ENCODE measurements around the gene ZYX. TPM values are rescaled to one million over a fixed set of nuclear protein-coding genes. Genes with fewer than 3 reads are reported as not detected.

ZYX gene
- total and polyA plus RNA-seq, 2 donors (not counting 1 experiment from before 2014, with no cell fraction given) = 33.5 to 85.6 TPM

DNA sequence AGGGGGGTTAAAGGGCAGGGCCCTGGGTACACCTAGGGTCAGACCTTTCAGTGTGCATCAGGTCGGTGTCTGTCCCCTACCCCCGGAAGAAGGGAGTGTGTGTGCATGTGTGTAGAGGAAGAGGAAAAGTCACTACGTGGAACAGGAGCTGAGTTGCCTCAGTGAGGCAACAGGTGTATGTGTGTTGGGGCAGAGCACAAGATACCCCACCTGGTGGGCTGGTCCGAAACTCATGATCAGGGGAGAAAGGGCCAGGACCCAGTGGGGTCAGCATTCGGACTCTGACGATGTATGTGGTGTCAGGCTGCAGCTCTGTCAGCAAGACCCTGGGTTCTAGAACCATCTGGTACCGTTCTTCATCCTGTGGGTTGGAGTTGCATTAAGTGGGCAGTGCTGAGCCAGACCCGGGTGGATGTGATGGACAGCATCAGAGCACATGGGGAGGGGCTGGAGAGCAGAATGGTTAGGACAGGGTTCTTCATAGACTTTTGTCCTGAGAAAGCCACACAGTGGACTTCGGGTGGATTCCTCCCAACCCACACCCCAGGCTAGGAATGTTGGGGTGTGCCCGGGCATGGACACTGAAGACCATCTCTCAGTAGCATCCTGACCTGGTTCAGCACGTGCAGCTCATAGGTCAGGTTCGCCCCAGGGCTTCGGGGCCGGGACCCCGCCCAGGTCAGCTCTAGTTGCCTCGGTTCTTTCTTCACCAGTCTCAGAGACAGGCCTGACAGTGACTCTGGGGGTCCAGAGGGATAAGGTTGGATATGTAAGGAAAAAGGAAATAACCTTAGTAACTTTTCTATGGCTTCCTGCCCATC, 16.8 kb downstream of the ZYX start:
- no peak overlapping the region for H3K27ac ChIP-seq (ENCODE audit: insufficient read depth, low read length)
- H3K36me3 ChIP-seq (ENCODE audit: control insufficient read depth, insufficient read depth, low read length) = peaks cover 4% of the 10 kb centered on the region
- no peak overlapping the region for H3K4me2 ChIP-seq (ENCODE audit: extremely low read depth, insufficient read depth, low read length)
- H3K4me3 ChIP-seq (replicated peaks in 1 of 4; ENCODE audit: control extremely low read depth in 1 of 4, insufficient read depth in 1 of 4, low read depth in 3 of 4, low read length in 4 of 4) = no peak overlapping the region
- no peak overlapping the region for H3K9ac ChIP-seq (ENCODE audit: insufficient read depth, low read length)
- no peaks in the 10 kb centered on the region for H4K20me1 ChIP-seq (ENCODE audit: control insufficient read depth, extremely low read depth, insufficient read depth, low read length)
- no peak for DNase-seq (ENCODE audit: low read depth in 2 of 2)
- no peak overlapping the region for H2AFZ ChIP-seq (ENCODE audit: low read length)
- no peaks in the 10 kb centered on the region for H3K27me3 ChIP-seq (ENCODE audit: control insufficient read depth, insufficient read depth, low read length)
- H3K79me2 ChIP-seq (ENCODE audit: control insufficient read depth, insufficient read depth, low read length) = no peaks in the 10 kb centered on the region
- TF ChIP-seq, protein P1, sequence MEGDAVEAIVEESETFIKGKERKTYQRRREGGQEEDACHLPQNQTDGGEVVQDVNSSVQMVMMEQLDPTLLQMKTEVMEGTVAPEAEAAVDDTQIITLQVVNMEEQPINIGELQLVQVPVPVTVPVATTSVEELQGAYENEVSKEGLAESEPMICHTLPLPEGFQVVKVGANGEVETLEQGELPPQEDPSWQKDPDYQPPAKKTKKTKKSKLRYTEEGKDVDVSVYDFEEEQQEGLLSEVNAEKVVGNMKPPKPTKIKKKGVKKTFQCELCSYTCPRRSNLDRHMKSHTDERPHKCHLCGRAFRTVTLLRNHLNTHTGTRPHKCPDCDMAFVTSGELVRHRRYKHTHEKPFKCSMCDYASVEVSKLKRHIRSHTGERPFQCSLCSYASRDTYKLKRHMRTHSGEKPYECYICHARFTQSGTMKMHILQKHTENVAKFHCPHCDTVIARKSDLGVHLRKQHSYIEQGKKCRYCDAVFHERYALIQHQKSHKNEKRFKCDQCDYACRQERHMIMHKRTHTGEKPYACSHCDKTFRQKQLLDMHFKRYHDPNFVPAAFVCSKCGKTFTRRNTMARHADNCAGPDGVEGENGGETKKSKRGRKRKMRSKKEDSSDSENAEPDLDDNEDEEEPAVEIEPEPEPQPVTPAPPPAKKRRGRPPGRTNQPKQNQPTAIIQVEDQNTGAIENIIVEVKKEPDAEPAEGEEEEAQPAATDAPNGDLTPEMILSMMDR (conservative IDR thresholded peaks at IDR 0.05 in 1 of 2, IDR thresholded peaks at IDR 0.05 in 1 of 2; ENCODE audit: low read depth in 1 of 2, low read length in 2 of 2) = no peak
- TF ChIP-seq EZH2 (IDR thresholded peaks at IDR 0.05; ENCODE audit: low read length, missing control alignments) = no peak
- H3K4me1 ChIP-seq (ENCODE audit: control insufficient read depth, extremely low read depth, insufficient read depth, low read length) = peaks cover 5% of the 10 kb centered on the region
- H3K9me3 ChIP-seq (ENCODE audit: control insufficient read depth, insufficient read depth, low read depth, low read length) = no peaks in the 10 kb centered on the region

DNA sequence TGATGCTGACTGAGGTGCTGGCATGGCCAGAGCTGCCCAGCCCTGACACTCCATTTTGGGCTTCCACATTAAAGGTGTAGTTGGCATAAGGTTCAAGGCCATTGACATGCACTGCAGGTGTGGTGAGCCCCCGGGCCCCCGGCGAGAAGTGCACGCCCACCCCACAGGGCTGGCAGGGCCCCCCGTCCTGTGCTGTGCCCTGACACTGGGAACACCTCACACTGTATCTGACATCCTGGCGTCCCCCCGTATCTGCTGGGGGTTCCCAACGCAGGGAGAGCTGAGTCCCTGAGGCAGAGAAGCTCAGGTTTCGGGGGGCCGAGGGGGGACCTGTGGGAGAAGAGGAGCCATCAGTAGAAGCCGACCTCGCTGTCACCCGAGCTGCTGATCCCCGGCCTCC, 17.5 kb downstream of the ZYX start:
- H2AFZ ChIP-seq (ENCODE audit: low read length) = no peak overlapping the region
- DNase-seq (ENCODE audit: low read depth in 2 of 2) = no peak
- no peaks in the 10 kb centered on the region for H3K79me2 ChIP-seq (ENCODE audit: control insufficient read depth, insufficient read depth, low read length)
- no peak overlapping the region for H3K9ac ChIP-seq (ENCODE audit: insufficient read depth, low read length)
- no peak overlapping the region for H3K4me3 ChIP-seq (replicated peaks in 1 of 4; ENCODE audit: control extremely low read depth in 1 of 4, insufficient read depth in 1 of 4, low read depth in 3 of 4, low read length in 4 of 4)
- peaks cover 2% of the 10 kb centered on the region for H3K36me3 ChIP-seq (ENCODE audit: control insufficient read depth, insufficient read depth, low read length)
- peaks cover 2% of the 10 kb centered on the region for H3K4me1 ChIP-seq (ENCODE audit: control insufficient read depth, extremely low read depth, insufficient read depth, low read length)
- H3K27ac ChIP-seq (ENCODE audit: insufficient read depth, low read length) = no peak overlapping the region
- H4K20me1 ChIP-seq (ENCODE audit: control insufficient read depth, extremely low read depth, insufficient read depth, low read length) = no peaks in the 10 kb centered on the region
- no peak overlapping the region for H3K4me2 ChIP-seq (ENCODE audit: extremely low read depth, insufficient read depth, low read length)
- no peaks in the 10 kb centered on the region for H3K27me3 ChIP-seq (ENCODE audit: control insufficient read depth, insufficient read depth, low read length)
- H3K9me3 ChIP-seq (ENCODE audit: control insufficient read depth, insufficient read depth, low read depth, low read length) = no peaks in the 10 kb centered on the region
- no peak for TF ChIP-seq EZH2 (IDR thresholded peaks at IDR 0.05; ENCODE audit: low read length, missing control alignments)
- TF ChIP-seq, protein P1 (conservative IDR thresholded peaks at IDR 0.05 in 1 of 2, IDR thresholded peaks at IDR 0.05 in 1 of 2; ENCODE audit: low read depth in 1 of 2, low read length in 2 of 2) = no peak

DNA sequence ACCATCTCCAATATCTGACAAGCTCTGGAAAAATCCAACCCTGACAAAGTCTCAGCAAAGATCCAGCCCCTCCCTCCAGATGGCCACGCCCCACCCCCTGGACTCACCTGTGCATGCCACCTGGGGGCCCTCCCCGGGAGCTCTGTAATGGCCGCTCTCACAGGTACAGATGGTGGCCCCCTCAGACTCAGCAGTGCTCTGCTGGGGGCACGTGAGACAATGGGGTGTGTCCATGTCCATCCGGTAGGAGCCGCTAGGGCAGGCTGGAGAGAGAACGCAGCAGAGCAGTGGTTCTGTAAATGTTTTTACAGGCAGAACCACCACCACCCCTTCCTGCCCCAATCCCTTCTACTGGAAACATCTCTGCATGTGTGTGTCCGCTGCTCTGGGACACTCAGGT, 18.0 kb downstream of the ZYX start:
- no peaks in the 10 kb centered on the region for H4K20me1 ChIP-seq (ENCODE audit: control insufficient read depth, extremely low read depth, insufficient read depth, low read length)
- no peaks in the 10 kb centered on the region for H3K79me2 ChIP-seq (ENCODE audit: control insufficient read depth, insufficient read depth, low read length)
- H3K4me2 ChIP-seq (ENCODE audit: extremely low read depth, insufficient read depth, low read length) = no peak overlapping the region
- H3K27ac ChIP-seq (ENCODE audit: insufficient read depth, low read length) = no peak overlapping the region
- H3K36me3 ChIP-seq (ENCODE audit: control insufficient read depth, insufficient read depth, low read length) = peaks cover under 1% of the 10 kb centered on the region
- H3K27me3 ChIP-seq (ENCODE audit: control insufficient read depth, insufficient read depth, low read length) = no peaks in the 10 kb centered on the region
- H3K4me1 ChIP-seq (ENCODE audit: control insufficient read depth, extremely low read depth, insufficient read depth, low read length) = peaks cover 2% of the 10 kb centered on the region
- H2AFZ ChIP-seq (ENCODE audit: low read length) = no peak overlapping the region
- H3K9ac ChIP-seq (ENCODE audit: insufficient read depth, low read length) = no peak overlapping the region
- DNase-seq (ENCODE audit: low read depth in 2 of 2) = no peak
- TF ChIP-seq EZH2 (IDR thresholded peaks at IDR 0.05; ENCODE audit: low read length, missing control alignments) = no peak
- TF ChIP-seq, protein P1 (conservative IDR thresholded peaks at IDR 0.05 in 1 of 2, IDR thresholded peaks at IDR 0.05 in 1 of 2; ENCODE audit: low read depth in 1 of 2, low read length in 2 of 2) = no peak
- no peaks in the 10 kb centered on the region for H3K9me3 ChIP-seq (ENCODE audit: control insufficient read depth, insufficient read depth, low read depth, low read length)
- H3K4me3 ChIP-seq (replicated peaks in 1 of 4; ENCODE audit: control extremely low read depth in 1 of 4, insufficient read depth in 1 of 4, low read depth in 3 of 4, low read length in 4 of 4) = no peak overlapping the region
